HepG2 (cell line): ENCODE measurements around the gene SPNS2. TPM values are rescaled to one million over a fixed set of nuclear protein-coding genes. Genes with fewer than 3 reads are reported as not detected.

Source experiments
- ATAC-seq: fragments of 200-7000 bp; cut with Tn5 transposase; 3 replicates; pipeline ENCODE4 v1.9.1; 2020; ENCODE audit warnings: mild to moderate bottlenecking, moderate library complexity
- BruUV-seq: library from RNA; stranded (reverse); fragments of 400-500 nt; replicated peaks from 2 replicates; lab custom pipeline; 2021; lab: Mats Ljungman, UMichigan
- CTCF ChIA-PET: fragments of 300-600 bp; formaldehyde crosslinking; extraction: SDS; loops from one replicate; lab custom pipeline; 2021; ENCODE audit warnings: low total read pairs, inconsistent platforms, low intra/inter-chr PET ratio; lab: Yijun Ruan, JAX
- POLR2A ChIA-PET: fragments of 350-600 bp; sonication (Branson Sonifier 250); formaldehyde crosslinking; loops from one replicate; lab custom pipeline; 2020; ENCODE audit warnings: antibody characterized with exemption, inconsistent platforms; lab: Yijun Ruan, JAX
- DNase-seq: peaks from one replicate; pipeline ENCODE4 v3.0.0-alpha.2; 2015; ENCODE audit warnings: low spot score
- FAIRE-seq: peaks from 3 replicates; lab custom pipeline; 2011; peaks lifted over from hg19 to GRCh38; lab: Jason Lieb, UNC
- H2AFZ ChIP-seq: one replicate; pipeline ENCODE4 v1.6.1; 2011; ENCODE audit warnings: low read length, inconsistent platforms
- H3K27ac ChIP-seq: fragments of 300-600 bp; 3 replicates; pipeline ENCODE4 v1.8.0; 2011; ENCODE audit warnings: mixed run types, mild to moderate bottlenecking, mixed read lengths, low read length, inconsistent platforms; ENCODE audit not compliant: insufficient read depth; ENCODE audit errors: extremely low read length
- H3K27me3 ChIP-seq, 2 experiments: fragments of 200-600 bp in 1 of 2; 2 replicates in 1 of 2; 3 replicates in 1 of 2; pipeline versions ENCODE4 v1.6.0 to v1.8.0; 2011; ENCODE audit warnings: low read length in 2 of 2, mild to moderate bottlenecking in 2 of 2, moderate library complexity in 2 of 2, inconsistent platforms in 1 of 2; ENCODE audit not compliant: insufficient read depth in 2 of 2, control insufficient read depth in 1 of 2
- H3K36me3 ChIP-seq, 2 experiments: fragments of 200-600 bp in 1 of 2; replicated peaks in 1 of 2; 2 replicates in 1 of 2; 3 replicates in 1 of 2; pipeline versions ENCODE4 v1.5.1 to v1.8.0; 2011; ENCODE audit warnings: low read length in 2 of 2, inconsistent platforms in 1 of 2; ENCODE audit not compliant: insufficient read depth in 2 of 2, control insufficient read depth in 1 of 2
- H3K4me1 ChIP-seq: 2 replicates; pipeline ENCODE4 v1.5.1; 2012; ENCODE audit warnings: low read length, inconsistent platforms; ENCODE audit not compliant: insufficient read depth
- H3K4me2 ChIP-seq: 2 replicates; pipeline ENCODE4 v1.6.0; 2011; ENCODE audit warnings: low read depth, low read length, inconsistent platforms
- H3K4me3 ChIP-seq, 3 experiments: fragments of 200-600 bp in 1 of 3; sonication (generic), shearing (Covaris generic) in 1 of 3; replicated peaks in 1 of 3; 2 replicates each; pipeline ENCODE4 v1.5.1; 2011 to 2016; ENCODE audit warnings: low read length in 3 of 3, inconsistent platforms in 2 of 3, low read depth in 2 of 3, mild to moderate bottlenecking in 2 of 3, control low read depth in 1 of 3, mixed read lengths in 1 of 3; ENCODE audit not compliant: insufficient read depth in 1 of 3
- H3K79me2 ChIP-seq: one replicate; pipeline ENCODE4 v1.6.1; 2011; ENCODE audit warnings: low read length, inconsistent platforms; ENCODE audit not compliant: insufficient read depth
- H3K9ac ChIP-seq: 2 replicates; pipeline ENCODE4 v1.6.0; 2011; ENCODE audit warnings: mild to moderate bottlenecking, low read depth, low read length, inconsistent platforms; ENCODE audit not compliant: insufficient read depth
- H3K9me3 ChIP-seq: 2 replicates; pipeline ENCODE4 v1.5.1; 2012; ENCODE audit warnings: mild to moderate bottlenecking, low read length
- H4K20me1 ChIP-seq: 2 replicates; pipeline ENCODE4 v1.6.0; 2011; ENCODE audit warnings: inconsistent platforms, mild to moderate bottlenecking, low read length, moderate library complexity; ENCODE audit not compliant: insufficient read depth
- ATF7-NPFF ChIP-seq: sonication (generic); formaldehyde crosslinking; IDR thresholded peaks from 2 replicates; pipeline ENCODE4 v1.8.1; 2023; ENCODE audit warnings: mild to moderate bottlenecking, low read depth, missing genetic modification reagents, moderate library complexity
- RBAK ChIP-seq: sonication (generic); formaldehyde crosslinking; IDR thresholded peaks from 2 replicates; pipeline ENCODE4 v1.5.1; 2020; ENCODE audit warnings: mild to moderate bottlenecking, missing genetic modification reagents
- RCOR2 ChIP-seq: IDR thresholded peaks from 2 replicates; pipeline ENCODE4 v1.6.1; 2016; ENCODE audit warnings: missing biosample characterization, missing genetic modification reagents
- ZBTB38 ChIP-seq: sonication (generic); formaldehyde crosslinking; IDR thresholded peaks from 2 replicates; pipeline ENCODE4 v1.5.1; 2020; ENCODE audit warnings: mild to moderate bottlenecking, missing genetic modification reagents
- ZNF205 ChIP-seq: IDR thresholded peaks from 2 replicates; pipeline ENCODE4 v1.6.1; 2018; ENCODE audit warnings: missing biosample characterization, missing genetic modification reagents
- ZNF737 ChIP-seq: sonication (generic); formaldehyde crosslinking; IDR thresholded peaks from 2 replicates; pipeline ENCODE4 v1.5.0; 2020; ENCODE audit warnings: missing genetic modification reagents, mild to moderate bottlenecking, borderline replicate concordance
- ZNF776 ChIP-seq: sonication (generic); formaldehyde crosslinking; IDR thresholded peaks from 2 replicates; pipeline ENCODE4 v1.4.0; 2020; ENCODE audit warnings: mild to moderate bottlenecking, missing genetic modification reagents
- ZNF839 ChIP-seq: sonication (generic); formaldehyde crosslinking; IDR thresholded peaks from 2 replicates; pipeline ENCODE4 v1.4.0; 2020; ENCODE audit warnings: missing genetic modification reagents, mild to moderate bottlenecking, borderline replicate concordance
- WGBS: methylation state at CpG from one replicate; pipeline ENCODE4 v1.1.6; 2017; ENCODE audit warnings: low lambda C conversion rate; 5-methylcytosine and 5-hydroxymethylcytosine counted together
- in situ Hi-C: cut with HindIII; loops from 2 replicates; pipeline ENCODE4 v1.10.0; 2017; ENCODE audit warnings: low pct_unique_long_range_greater_than_20kb; ENCODE audit not compliant: extremely low pct_ligation_motif_present
- intact Hi-C: fragments of 100-400 bp; cut with micrococcal nuclease; formaldehyde crosslinking; loops from one replicate; pipeline ENCODE4 v1.10.0; 2022; ENCODE audit not compliant: unreplicated experiment
- polyA plus RNA-seq, 8 experiments: library from polyadenylated mRNA; depleted of rRNA in 3 of 8; stranded (reverse) in 7 of 8; unstranded in 1 of 8; fragments of >200 nt; fragmentation: Illumina TruSeq in 4 of 8; extraction: Trizol in 4 of 8; gene quantifications; 2 replicates each; pipeline versions ENCODE4 v1.2.1 to v1.2.3, GENCODE V29; 2011 to 2016; ENCODE audit warnings: low read depth in 4 of 8, missing spikeins in 1 of 8, mixed read lengths in 1 of 8; ENCODE audit not compliant: insufficient read depth in 1 of 8
- total RNA-seq, 5 experiments: library from RNA; depleted of rRNA; stranded (reverse); fragments of >200 nt; fragmentation: Illumina TruSeq; extraction: Trizol; gene quantifications; 2 replicates each; pipeline ENCODE4 v1.2.3, GENCODE V29; 2016; ENCODE audit warnings: low read depth in 1 of 5
- TF ChIP-seq, protein P1 (sequence below): IDR thresholded peaks from 2 replicates; pipeline ENCODE4 v1.6.1; 2016; ENCODE audit warnings: low read depth, borderline replicate concordance
- TF ChIP-seq, protein P2 (sequence below): sonication (generic); formaldehyde crosslinking; IDR thresholded peaks from 2 replicates; pipeline ENCODE4 v1.8.0; 2022; ENCODE audit warnings: missing genetic modification reagents, low read depth, mild to moderate bottlenecking, borderline replicate concordance
- TF ChIP-seq, protein P3 (sequence below): sonication (generic); formaldehyde crosslinking; IDR thresholded peaks from 2 replicates; pipeline ENCODE4 v1.8.0; 2023; ENCODE audit warnings: mild to moderate bottlenecking, missing genetic modification reagents
- TF ChIP-seq, protein P4 (sequence below): sonication (generic); formaldehyde crosslinking; IDR thresholded peaks from 2 replicates; pipeline ENCODE4 v1.5.0; 2020; ENCODE audit warnings: mild to moderate bottlenecking, missing genetic modification reagents

SPNS2 gene
- total and polyA plus RNA-seq, 2 of the 13 experiments (the other 11 are each of a cell fraction or from before 2014, with no cell fraction given), result 0.01 TPM; not detected in 1

DNA sequence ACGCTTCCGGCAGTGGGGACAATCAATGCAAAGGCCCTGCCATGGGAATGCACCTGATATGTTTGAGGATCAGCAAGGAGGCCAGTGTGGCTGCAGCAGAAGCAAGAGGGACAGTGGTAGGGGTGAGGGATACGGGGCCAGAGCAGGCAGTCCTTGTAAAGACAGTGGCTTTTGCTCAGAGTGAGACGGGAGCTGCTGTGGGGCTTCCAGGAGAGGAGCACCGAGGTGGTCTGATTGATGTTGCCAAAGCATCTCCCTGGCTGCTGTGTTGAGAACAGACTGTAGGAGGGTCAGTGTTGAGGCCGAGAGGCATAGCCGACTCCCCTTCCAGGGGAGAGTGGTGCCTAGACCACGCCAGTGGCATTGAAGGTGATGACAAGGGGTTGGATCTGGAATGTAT, 11.4 kb upstream of the SPNS2 start (continued):
- TF ChIP-seq ATF7-NPFF (CRISPR knock-in tag) (no peak), RCOR2 (no peak), ZNF776 (CRISPR knock-in tag) (no peak)
- TF ChIP-seq, protein P1, sequence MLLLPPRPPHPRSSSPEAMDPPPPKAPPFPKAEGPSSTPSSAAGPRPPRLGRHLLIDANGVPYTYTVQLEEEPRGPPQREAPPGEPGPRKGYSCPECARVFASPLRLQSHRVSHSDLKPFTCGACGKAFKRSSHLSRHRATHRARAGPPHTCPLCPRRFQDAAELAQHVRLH (CRISPR knock-in tag), result no peak
- TF ChIP-seq, protein P2, sequence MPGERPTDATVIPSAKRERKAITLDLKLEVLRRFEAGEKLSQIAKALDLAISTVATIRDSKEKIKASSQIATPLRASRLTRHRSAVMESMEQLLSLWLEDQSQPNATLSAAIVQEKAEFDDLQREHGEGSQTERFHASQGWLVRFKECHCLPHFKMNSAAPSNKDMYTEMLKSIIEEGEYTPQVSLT (CRISPR knock-in tag), result no peak
- TF ChIP-seq, all 625 proteins: peak for 0

DNA sequence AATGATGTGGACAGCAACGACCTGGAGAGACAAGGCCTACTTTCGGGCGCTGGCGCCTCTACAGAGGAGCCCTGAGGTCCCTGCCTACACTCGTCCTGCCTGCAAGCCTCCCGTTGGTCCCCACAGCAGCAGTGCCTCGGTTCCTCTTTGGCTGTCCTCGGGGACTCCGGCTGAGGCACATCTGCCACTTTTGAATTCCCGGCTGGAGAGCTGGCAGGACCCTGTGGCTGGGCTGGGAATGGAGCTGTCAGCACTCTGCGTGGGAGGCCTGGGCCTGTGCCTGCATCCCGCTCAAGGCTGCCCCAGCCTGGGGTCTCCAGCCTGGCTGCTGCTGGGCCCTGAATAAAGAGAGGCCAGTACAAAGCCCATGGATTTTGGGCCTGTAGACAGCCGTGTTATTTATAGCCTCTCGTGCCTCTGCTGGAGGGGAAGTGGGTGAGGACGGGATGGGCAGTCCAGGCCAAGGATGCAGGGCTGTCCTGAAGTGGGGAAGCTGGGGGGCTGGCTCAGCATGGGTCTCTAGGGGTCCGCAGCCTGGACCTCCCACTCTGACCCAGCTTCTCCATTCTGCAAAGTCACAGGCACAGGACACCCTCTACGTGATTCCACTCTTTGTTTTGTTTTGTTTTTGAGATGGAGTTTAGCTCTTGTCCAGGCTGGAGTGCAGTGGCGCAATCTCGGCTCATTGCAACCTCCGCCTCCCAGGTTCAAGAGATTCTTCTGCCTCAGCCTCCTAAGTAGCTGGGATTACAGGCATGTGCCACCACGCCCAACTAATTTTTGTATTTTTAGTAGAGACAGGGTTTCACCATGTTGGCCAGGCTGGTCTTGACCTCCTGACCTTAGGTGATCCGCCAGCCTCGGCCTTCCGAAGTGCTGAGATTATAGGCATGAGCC, 10.6 kb upstream of the SPNS2 start:
- Histone ChIP-seq H3K4me1 (peaks cover 9% of the 10 kb centered on the region; the same call in 1 of the 2 replicates), H4K20me1 (no peaks in the 10 kb centered on the region), H3K27me3 (peaks cover 4 to 26% of the 10 kb centered on the region in 2 experiments; a peak in 4 of 5 replicates), H3K9ac (no peak overlapping the region), H3K36me3 (no peaks in the 10 kb centered on the region), H3K4me2 (no peak overlapping the region), H3K79me2 (no peaks in the 10 kb centered on the region), H2AFZ (no peak overlapping the region), H3K4me3 (no peak overlapping the region), H3K9me3 (no peaks in the 10 kb centered on the region), H3K27ac (no peak overlapping the region)
- 33% methylated on average over 10 of the region's 24 CpGs for WGBS
- TF ChIP-seq ZBTB38 (CRISPR knock-in tag) (no peak), RBAK (CRISPR knock-in tag) (no peak), ZNF839 (CRISPR knock-in tag) (no peak), ZNF205 (CRISPR knock-in tag) (no peak), ZNF737 (CRISPR knock-in tag) (no peak)
- TF ChIP-seq, protein P3, sequence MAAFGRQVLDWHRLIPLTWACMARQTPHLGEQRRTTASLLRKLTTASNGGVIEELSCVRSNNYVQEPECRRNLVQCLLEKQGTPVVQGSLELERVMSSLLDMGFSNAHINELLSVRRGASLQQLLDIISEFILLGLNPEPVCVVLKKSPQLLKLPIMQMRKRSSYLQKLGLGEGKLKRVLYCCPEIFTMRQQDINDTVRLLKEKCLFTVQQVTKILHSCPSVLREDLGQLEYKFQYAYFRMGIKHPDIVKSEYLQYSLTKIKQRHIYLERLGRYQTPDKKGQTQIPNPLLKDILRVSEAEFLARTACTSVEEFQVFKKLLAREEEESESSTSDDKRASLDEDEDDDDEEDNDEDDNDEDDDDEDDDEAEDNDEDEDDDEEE (CRISPR knock-in tag), result no peak
- TF ChIP-seq, protein P4, sequence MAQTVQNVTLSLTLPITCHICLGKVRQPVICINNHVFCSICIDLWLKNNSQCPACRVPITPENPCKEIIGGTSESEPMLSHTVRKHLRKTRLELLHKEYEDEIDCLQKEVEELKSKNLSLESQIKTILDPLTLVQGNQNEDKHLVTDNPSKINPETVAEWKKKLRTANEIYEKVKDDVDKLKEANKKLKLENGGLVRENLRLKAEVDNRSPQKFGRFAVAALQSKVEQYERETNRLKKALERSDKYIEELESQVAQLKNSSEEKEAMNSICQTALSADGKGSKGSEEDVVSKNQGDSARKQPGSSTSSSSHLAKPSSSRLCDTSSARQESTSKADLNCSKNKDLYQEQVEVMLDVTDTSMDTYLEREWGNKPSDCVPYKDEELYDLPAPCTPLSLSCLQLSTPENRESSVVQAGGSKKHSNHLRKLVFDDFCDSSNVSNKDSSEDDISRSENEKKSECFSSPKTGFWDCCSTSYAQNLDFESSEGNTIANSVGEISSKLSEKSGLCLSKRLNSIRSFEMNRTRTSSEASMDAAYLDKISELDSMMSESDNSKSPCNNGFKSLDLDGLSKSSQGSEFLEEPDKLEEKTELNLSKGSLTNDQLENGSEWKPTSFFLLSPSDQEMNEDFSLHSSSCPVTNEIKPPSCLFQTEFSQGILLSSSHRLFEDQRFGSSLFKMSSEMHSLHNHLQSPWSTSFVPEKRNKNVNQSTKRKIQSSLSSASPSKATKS (CRISPR knock-in tag), result no peak
- DNase-seq (no peak), FAIRE-seq (no peak), ATAC-seq (no peak)
- BruUV-seq, result no TSS peak
- in situ Hi-C loops (no loop called here), intact Hi-C loops (no loop called here)
- POLR2A ChIA-PET, result no interaction called here
- CTCF ChIA-PET, result no interaction called here
